ENCODE results near the gene PALLD. TPM values are rescaled to one million over a fixed set of nuclear protein-coding genes. Genes with fewer than 3 reads are reported as not detected.

Gene PALLD
- total RNA-seq, 1 donor from 2014 or later, result 45.6 TPM

DNA sequence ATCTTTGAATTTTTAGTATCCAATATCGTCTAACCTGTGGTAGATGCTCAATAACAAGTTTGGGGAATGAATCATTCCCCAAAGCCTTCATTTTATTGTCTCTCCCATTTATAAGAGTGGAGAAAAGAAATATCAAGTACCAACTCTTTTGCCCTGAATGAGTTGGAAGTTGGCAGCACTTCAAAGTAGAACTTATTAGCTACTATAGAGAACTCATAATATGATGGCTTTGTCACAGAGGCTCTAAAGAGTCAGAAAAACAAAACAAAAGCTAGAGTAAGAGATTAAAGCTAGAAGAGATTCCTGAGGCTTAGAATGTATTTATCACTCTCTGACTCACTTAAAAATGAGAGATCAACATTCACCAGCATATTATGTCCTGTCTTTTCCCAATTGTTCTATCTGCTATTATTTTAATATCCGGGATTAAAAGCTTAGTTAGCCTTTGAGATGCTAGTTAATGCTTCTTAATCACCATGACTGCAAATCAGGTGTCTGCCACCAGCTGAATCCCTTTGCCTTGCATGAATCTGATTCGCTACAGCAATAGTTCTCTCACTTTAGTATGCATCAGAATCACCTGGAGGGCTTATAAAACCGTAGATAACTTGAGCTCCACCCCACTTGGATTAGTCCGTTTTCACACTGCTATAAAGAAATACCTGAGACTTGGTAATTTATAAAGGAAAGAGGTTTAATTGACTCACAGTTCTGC lies 77.9 kb downstream of the PALLD start:
- TF ChIP-seq, protein P1, sequence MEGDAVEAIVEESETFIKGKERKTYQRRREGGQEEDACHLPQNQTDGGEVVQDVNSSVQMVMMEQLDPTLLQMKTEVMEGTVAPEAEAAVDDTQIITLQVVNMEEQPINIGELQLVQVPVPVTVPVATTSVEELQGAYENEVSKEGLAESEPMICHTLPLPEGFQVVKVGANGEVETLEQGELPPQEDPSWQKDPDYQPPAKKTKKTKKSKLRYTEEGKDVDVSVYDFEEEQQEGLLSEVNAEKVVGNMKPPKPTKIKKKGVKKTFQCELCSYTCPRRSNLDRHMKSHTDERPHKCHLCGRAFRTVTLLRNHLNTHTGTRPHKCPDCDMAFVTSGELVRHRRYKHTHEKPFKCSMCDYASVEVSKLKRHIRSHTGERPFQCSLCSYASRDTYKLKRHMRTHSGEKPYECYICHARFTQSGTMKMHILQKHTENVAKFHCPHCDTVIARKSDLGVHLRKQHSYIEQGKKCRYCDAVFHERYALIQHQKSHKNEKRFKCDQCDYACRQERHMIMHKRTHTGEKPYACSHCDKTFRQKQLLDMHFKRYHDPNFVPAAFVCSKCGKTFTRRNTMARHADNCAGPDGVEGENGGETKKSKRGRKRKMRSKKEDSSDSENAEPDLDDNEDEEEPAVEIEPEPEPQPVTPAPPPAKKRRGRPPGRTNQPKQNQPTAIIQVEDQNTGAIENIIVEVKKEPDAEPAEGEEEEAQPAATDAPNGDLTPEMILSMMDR (conservative IDR thresholded peaks at IDR 0.05; ENCODE audit: low read depth, low read length), result no peak
- no peak for DNase-seq (ENCODE audit: low read depth)
- H3K4me3 ChIP-seq (ENCODE audit: low read depth, low read length), result no peak overlapping the region

DNA sequence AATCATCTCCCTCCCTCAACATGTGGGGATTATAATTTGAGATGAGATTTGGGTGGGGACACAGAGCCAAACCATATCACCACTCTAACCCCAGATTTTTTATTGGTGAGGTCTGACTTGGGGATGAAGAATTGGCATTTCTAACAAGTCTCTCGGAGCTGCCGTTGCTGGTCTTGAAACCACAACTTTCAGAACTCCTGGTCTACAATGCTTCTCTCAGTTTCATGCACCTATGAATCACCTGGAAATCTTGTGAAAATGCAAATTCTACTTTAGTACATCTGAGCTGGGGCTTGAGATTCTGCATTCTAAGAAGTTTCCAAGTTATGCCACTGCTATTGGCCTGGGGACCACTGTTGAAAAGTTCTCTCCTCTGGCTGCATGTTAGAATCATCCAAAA lies 78.6 kb downstream of the PALLD start:
- no peak overlapping the region for H3K4me3 ChIP-seq (ENCODE audit: low read depth, low read length)
- TF ChIP-seq, protein P1 (conservative IDR thresholded peaks at IDR 0.05; ENCODE audit: low read depth, low read length), result no peak
- no peak for DNase-seq (ENCODE audit: low read depth)

DNA sequence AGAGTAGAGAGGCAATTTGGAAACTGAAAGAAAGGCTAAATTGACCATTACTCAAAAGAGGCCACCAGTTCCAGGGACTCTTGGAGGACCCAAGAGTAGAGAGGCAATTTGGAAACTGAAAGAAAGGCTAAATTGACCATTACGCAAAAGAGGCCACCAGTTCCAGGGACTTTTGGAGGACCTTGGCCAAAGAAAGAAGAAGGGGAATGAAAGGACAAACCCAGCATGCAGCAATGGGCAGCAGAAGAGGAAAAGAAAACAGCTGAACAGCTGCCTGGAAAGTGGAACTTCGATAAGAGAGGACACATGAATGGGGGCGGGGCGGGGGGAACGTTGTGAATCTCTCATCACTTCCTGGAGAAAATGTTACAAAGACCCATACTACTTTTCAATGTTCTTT lies 80.8 kb downstream of the PALLD start:
- no peak for DNase-seq (ENCODE audit: low read depth)
- TF ChIP-seq, protein P1 (conservative IDR thresholded peaks at IDR 0.05; ENCODE audit: low read depth, low read length), result no peak
- no peak overlapping the region for H3K4me3 ChIP-seq (ENCODE audit: low read depth, low read length)

DNA sequence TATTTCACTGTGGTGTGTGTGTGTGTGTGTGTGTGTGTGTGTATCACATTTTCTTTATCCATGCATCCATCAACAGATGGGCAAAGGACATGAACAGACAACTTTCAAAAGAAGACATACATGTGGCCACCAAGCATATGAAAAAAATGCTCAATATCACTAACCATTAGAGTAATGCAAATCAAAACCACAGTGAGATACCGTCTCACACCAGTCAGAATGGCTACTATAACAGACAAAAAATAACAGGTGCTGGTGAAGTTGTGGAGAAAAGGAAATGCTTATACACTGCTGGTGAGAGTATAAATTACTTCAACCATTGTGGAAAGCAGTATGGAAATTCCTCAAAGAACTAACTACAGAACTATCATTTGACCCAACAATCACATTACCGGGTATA lies 83.4 kb downstream of the PALLD start:
- H3K4me3 ChIP-seq (ENCODE audit: low read depth, low read length), result no peak overlapping the region
- DNase-seq (ENCODE audit: low read depth), result no peak
- TF ChIP-seq, protein P1 (conservative IDR thresholded peaks at IDR 0.05; ENCODE audit: low read depth, low read length), result no peak

DNA sequence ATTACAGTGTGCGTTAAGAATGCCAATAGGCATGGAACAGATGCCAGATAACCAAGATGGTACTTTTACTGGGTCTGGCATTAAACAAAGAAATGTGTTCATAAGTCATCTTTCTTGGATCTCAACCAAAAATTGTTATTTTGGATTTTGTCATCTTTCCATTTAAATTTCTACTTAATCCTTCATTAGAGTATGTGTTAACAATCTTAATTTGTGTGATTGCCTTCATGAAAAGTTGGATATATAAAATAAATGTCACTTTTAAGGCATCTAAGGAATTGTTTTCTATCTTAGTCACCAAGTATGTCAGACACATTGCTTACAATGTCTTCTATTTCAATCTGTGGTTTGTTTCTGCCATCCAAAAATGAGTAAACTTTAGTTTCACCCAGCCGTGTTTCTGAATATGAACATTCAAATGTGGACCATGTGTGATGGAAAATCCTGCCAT lies 87.5 kb downstream of the PALLD start:
- TF ChIP-seq, protein P1 (conservative IDR thresholded peaks at IDR 0.05; ENCODE audit: low read depth, low read length), result no peak
- H3K4me3 ChIP-seq (ENCODE audit: low read depth, low read length), result no peak overlapping the region
- DNase-seq (ENCODE audit: low read depth), result no peak

DNA sequence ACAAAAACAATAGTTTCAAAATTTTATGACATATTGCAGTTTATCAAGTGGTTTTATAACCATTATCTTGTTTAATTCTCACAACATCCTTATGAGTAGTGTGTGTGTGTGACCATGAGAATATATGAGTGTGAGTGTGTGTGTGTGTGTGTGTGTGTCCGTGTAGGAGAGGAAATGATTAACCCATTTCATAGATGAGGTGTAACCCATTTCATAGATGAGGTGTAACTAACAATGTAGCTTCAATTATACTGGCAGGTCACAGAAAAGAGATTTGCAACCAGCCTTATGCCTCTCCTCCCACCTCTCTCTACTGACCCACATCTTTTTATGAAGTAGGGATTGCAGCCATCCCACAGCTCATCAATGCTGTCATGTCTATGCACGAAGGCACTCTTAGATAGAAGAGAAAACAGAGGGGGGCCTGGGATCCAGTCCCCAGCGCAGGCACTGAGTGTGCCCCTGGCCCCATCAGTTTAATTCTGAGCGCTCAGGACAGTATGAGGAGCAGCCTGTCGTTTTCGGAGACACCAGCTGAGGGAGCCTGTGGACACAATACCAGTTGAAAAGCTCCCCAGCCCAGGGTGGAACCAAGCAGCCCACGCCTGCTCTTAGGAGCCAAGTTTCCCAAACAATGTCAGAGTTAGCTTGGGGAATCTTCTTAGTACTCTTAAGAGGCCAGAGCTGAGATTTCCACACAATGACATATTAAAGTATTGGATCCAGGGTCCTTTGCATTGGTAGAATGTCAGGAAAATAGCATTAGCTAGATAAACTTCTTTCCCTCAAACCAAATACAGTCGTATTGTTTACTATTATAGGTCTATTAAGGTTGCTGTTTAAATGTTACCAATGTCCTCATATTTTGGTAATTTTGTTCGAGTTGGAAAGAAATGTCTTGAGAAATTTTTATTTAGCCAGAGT lies 88.6 kb downstream of the PALLD start:
- TF ChIP-seq, protein P1 (conservative IDR thresholded peaks at IDR 0.05; ENCODE audit: low read depth, low read length), result peak; percentile 82
- DNase-seq (ENCODE audit: low read depth), result no peak
- no peak overlapping the region for H3K4me3 ChIP-seq (ENCODE audit: low read depth, low read length)

All from epithelial cell of proximal tubule (primary cell).